H7 (cell line): Measurements from ENCODE around the gene KLHDC3. TPM values are rescaled to one million over a fixed set of nuclear protein-coding genes. Genes with fewer than 3 reads are reported as not detected.

ENCODE experiments used
- DNase-seq: peaks from one replicate; pipeline ENCODE4 v3.0.0; 2012
- H3K27me3 ChIP-seq: 2 replicates; pipeline ENCODE4 v1.6.0; 2011; ENCODE audit warnings: mild to moderate bottlenecking, low read length; ENCODE audit not compliant: control insufficient read depth, insufficient read depth
- H3K36me3 ChIP-seq: replicated peaks from 2 replicates; pipeline ENCODE4 v1.5.1; 2011; ENCODE audit warnings: low read length; ENCODE audit not compliant: control insufficient read depth, insufficient read depth
- H3K4me3 ChIP-seq: 2 replicates; pipeline ENCODE4 v1.5.1; 2011; ENCODE audit warnings: low read depth, mild to moderate bottlenecking, control low read depth, low read length, moderate library complexity; ENCODE audit not compliant: insufficient read depth
- total RNA-seq: library from RNA; depleted of rRNA; stranded (reverse); fragments of >200 nt; shearing (Covaris generic); gene quantifications from 2 replicates; pipeline ENCODE4 v1.2.3, GENCODE V29; 2014; rRNA removed

KLHDC3 gene
- 226 and 253 TPM in 2 replicates for total RNA-seq

DNA sequence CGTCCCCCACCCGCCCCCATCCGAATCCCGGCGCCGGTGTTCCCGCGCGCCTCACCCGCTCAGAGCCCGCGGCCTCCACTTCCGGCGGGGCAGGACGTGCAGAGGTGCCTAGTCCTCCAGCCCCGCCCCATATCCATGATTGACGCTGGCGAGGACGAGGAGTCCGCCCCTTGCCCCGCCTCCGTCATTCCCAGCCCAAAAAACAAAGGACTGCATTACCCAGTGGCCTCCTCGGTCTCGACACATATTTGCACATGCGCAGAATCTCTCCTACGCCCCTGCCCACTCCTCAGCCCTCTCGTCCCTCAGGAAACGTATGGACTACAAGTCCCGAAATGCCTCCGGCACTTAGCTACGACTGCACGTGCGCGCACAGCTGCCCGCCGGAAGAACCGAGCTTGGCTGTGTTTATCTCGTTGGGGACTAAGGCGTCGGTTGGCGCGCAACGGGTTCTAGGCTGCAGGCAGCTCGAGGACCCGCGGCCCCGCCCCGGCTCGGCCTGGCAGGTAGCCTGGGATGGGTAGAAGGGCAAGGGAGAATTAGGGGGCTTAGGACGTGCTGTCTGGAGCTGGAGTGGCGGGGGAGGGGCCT lies at the start of gene KLHDC3, which contains the start of gene MEA1:
KLHDC3 (plus strand) TSS at position 407 of the 591 bp plus-strand sequence. CDS start 2,944 bp downstream, outside the sequence.
MEA1 (minus strand) TSS at position 104 of the 591 bp plus-strand sequence. CDS start 133 bp downstream, outside the sequence.
- peak; percentile 99 for DNase-seq
- H3K36me3 ChIP-seq: peaks cover 31% of the 10 kb centered on the region
- no peaks in the 10 kb centered on the region for H3K27me3 ChIP-seq
- H3K4me3 ChIP-seq: peak within 1 kb of the TSS; percentile 79

- H3K36me3 ChIP-seq: peaks cover 7% of the 10 kb centered on the region
- H3K4me3 ChIP-seq: no peak overlapping the region
- no peaks in the 10 kb centered on the region; the same call in 1 of the 2 replicates for H3K27me3 ChIP-seq
- DNase-seq: no peak
Measured at GRCh38 chr6:42966571-42966970, 47.5 kb upstream of the KLHDC3 start.

GRCh38 chr6:42967228-42967627 lies 46.8 kb upstream of the KLHDC3 start:
- Histone ChIP-seq H3K27me3 (no peaks in the 10 kb centered on the region), H3K36me3 (peaks cover 7% of the 10 kb centered on the region), H3K4me3 (no peak overlapping the region)
- no peak for DNase-seq

- H3K27me3 ChIP-seq: no peaks in the 10 kb centered on the region
Measured at GRCh38 chr6:42968126-42968701, 45.8 kb upstream of the KLHDC3 start.

GRCh38 chr6:42968783-42969182 lies 45.3 kb upstream of the KLHDC3 start:
- Histone ChIP-seq H3K27me3 (no peaks in the 10 kb centered on the region), H3K36me3 (peaks cover 5% of the 10 kb centered on the region), H3K4me3 (no peak overlapping the region)
- DNase-seq: no peak

More at GRCh38 chr6:42968126-42968701, 45.8 kb upstream of the KLHDC3 start:
- DNase-seq: no peak
- Histone ChIP-seq H3K4me3 (no peak overlapping the region), H3K36me3 (peaks cover 5% of the 10 kb centered on the region)

- no peaks in the 10 kb centered on the region for H3K27me3 ChIP-seq
- no peak for DNase-seq
- H3K36me3 ChIP-seq: peaks cover 5% of the 10 kb centered on the region
- no peak overlapping the region for H3K4me3 ChIP-seq
Measured at GRCh38 chr6:42969431-42969830, 44.6 kb upstream of the KLHDC3 start.

DNA sequence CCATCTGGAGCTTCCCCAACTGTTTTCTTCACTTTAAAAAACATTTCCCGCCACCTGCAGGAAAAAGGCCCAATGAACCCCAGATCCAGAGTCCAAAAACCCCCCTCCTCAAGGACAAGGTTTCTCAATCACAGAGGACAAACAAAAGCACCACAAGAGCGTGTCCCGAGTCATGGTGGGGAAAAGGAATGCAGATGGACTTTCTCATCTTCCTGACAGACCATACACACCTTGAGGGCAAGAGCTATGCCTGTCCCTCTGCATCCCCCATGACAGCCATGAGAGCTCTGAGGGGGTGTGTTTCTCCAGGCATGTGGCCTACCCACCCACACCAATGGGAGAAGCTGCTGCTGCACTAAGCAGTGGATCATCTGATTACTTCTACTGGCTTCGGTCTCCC lies 44.1 kb upstream of the KLHDC3 start:
- no peak for DNase-seq
- peaks cover 3% of the 10 kb centered on the region for H3K36me3 ChIP-seq
- no peaks in the 10 kb centered on the region for H3K27me3 ChIP-seq
- no peak overlapping the region for H3K4me3 ChIP-seq

- Histone ChIP-seq H3K36me3 (peaks cover 1% of the 10 kb centered on the region; the same call in 1 of the 2 replicates), H3K27me3 (no peaks in the 10 kb centered on the region), H3K4me3 (no peak overlapping the region)
- no peak for DNase-seq
Measured at GRCh38 chr6:42970871-42971612, 43.0 kb upstream of the KLHDC3 start.

- Histone ChIP-seq H3K36me3 (peaks cover 1% of the 10 kb centered on the region; the same call in 1 of the 2 replicates), H3K27me3 (no peaks in the 10 kb centered on the region), H3K4me3 (no peak overlapping the region)
- DNase-seq: no peak
Measured at GRCh38 chr6:42971746-42972327, 42.2 kb upstream of the KLHDC3 start.

DNA sequence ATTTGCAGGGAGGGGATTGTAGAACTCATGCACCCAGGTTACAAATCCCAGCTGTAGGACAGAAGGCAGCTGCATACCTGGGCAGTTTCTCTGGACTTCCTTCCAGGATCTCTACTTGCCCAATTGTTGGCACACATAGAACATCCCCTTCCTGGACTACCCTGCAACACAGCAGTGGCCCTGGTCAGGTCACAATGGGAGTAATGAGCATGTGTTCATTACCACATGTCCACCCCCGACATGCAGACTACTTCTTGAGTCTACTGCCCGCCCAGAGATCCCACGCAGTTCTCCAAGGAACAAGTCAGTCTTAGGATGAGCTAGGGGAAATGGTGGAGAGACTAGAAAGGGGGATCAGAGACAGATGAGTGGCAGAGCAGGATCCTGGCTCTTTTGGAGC lies 40.1 kb upstream of the KLHDC3 start:
- Histone ChIP-seq H3K27me3 (no peaks in the 10 kb centered on the region), H3K36me3 (peaks cover 1% of the 10 kb centered on the region; the same call in 1 of the 2 replicates)

DNA sequence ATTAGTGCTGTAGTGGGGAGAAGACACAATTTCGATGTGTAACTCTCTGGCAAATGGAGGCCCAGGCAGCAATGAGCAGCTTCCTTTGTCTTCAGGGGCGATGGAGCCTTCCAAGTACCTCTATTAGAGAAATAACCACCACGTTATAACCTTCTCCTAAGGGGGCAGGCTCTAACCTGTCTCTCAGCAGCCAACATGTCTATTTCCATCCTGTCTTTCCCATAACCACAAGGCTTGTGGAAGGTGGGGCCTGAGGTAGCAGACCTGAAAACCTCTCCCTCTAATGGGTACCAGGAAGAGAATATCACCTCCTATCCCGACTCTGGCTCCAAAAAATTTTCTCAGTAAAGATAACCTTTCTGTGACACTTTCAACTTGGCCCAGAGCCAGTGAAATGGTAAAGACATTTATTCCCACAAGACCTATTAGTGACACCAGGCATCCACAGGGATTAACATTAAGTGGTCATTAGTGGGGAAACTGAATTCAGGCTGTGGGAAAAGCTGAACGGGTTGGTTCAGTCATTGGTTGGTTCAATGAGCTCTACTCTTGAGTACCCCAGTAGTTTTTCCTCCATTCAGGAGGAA lies 39.0 kb upstream of the KLHDC3 start:
- H3K36me3 ChIP-seq: peaks cover 1% of the 10 kb centered on the region; the same call in 1 of the 2 replicates
- no peaks in the 10 kb centered on the region for H3K27me3 ChIP-seq
- no peak overlapping the region for H3K4me3 ChIP-seq

More for the DNA sequence above, 40.1 kb upstream of the KLHDC3 start:
- DNase-seq: no peak
- H3K4me3 ChIP-seq: no peak overlapping the region

GRCh38 chr6:42978487-42978838 lies 35.6 kb upstream of the KLHDC3 start:
- Histone ChIP-seq H3K27me3 (no peaks in the 10 kb centered on the region), H3K4me3 (peak overlapping the region; percentile 77), H3K36me3 (no peaks in the 10 kb centered on the region)
- DNase-seq: peak; percentile 83

More for the DNA sequence above, 39.0 kb upstream of the KLHDC3 start:
- DNase-seq: no peak

DNA sequence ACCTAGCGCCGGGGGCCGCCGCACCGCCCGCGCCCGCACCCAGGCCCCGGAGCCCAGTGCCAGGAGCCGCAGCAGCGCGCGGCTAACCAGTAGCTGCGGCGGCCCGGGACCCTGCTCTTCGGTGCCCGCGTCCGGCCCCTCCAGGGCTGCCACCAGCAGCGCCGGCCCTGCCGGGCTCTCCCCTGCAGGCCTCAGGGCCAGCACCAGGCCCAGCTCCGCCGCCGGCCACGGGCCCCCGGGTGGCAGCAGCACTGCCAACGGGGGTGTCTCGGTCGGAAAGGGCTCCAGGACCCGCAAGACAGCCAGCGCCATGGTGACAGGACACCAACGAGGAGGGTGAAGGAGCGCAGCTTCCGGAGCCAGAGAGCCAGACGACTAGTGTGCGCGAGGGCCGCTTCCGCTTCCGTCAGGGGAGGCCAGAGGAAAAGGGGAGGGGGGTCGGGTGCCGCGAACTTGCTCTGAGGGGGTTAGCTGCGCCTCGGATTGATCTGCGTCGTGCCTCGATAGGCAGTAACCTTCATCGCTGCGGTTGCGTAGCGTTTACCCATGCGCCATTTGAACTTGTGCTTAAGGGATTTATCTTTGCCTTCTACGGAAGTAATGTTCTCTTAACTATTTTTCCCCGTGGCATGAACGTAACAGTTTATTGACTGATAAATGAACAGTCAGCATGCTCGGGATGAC lies 35.1 kb upstream of the KLHDC3 start, which contains the start of gene PEX6:
PEX6 (minus strand) TSS at position 343 of the 684 bp plus-strand sequence; CDS start at position 312, 31 bp downstream.
- peak within 1 kb of the TSS; percentile 77 for H3K4me3 ChIP-seq
- no peaks in the 10 kb centered on the region for H3K27me3 ChIP-seq
- DNase-seq: peak; percentile 97
- no peaks in the 10 kb centered on the region for H3K36me3 ChIP-seq
